Measurements from ENCODE around the gene CCDC93.

CCDC93 gene

GRCh38 chr2:117994729-117995128 lies 19.1 kb downstream of the CCDC93 start:
- in situ Hi-C loops (cut with MboI; ENCODE audit: low sequenced_read_pairs), result no loop called here

DNA sequence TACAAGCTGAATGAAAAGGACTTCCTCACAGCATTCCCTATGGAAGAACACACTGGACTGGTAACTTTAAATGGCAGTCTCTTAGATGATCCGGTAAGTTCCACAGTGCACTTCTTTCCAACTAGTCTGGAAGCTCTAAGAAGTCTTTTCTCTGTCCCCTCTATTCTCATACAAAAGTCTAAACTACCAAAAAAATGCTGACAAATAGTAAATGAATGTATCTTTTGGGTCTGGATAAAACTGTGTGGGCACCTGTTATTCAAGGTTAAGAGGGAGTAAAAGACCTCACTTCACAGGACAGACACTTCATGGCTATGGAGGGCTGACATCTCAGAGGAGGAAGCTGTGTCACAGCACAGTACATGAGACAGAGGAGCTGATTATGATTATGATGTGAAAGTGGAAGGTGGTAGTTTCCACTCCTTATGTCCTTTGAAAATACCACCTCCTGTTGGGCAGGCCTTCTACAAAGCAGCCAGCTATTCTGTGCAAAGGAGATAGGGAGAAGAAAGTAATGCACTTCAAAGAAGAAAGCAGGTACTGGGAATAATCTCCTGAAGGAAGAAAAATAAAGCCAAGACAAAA lies 23.9 kb downstream of the CCDC93 start:
- in situ Hi-C loops (cut with MboI; ENCODE audit: low sequenced_read_pairs), result no loop called here

DNA sequence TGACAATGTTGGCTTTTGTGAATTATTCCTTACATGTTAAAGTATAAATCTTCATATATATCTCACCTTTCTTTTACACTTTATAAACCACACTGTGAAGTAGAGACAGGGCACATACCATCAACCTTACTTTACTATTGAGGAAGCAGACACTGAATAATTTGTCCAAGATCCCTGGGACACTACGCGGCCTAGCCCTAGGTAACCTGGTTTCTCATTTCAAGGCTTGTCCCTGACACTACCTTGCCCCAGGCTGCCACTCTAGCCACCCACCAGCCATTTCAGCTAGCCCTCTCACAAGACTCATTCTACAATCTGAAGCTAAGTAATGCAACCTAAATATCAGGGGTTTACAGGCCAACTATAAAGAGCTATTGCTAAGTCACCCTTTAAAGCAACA lies 26.7 kb downstream of the CCDC93 start:
- in situ Hi-C loops (cut with MboI; ENCODE audit: low sequenced_read_pairs), result no loop called here

DNA sequence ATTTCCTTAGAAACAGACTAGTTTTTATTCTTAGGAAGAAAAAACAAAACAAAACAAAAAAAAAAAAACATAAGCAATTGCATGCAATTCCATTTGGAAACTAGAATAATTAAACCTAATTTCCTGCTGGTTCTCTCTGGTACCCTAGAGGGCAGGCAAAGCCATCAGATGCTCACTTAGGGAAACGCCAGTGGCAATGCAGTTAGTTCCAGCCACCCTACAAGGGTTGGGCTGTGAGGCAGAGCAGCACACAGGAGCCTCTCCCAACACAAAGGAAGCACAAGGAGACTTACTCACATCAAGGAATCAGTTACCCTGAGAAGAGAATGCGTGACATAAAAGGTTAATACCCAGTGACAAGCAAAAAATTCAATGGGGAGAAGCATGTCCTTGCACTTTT lies 28.8 kb downstream of the CCDC93 start:
- in situ Hi-C loops (cut with MboI; ENCODE audit: low sequenced_read_pairs), result no loop called here

- in situ Hi-C loops (cut with MboI; ENCODE audit: low sequenced_read_pairs), result no loop called here
Observed at GRCh38 chr2:117984208-117984607, 29.7 kb downstream of the CCDC93 start.

- in situ Hi-C loops (cut with MboI; ENCODE audit: low sequenced_read_pairs), result no loop called here
Observed at GRCh38 chr2:117983040-117983439, 30.8 kb downstream of the CCDC93 start.

DNA sequence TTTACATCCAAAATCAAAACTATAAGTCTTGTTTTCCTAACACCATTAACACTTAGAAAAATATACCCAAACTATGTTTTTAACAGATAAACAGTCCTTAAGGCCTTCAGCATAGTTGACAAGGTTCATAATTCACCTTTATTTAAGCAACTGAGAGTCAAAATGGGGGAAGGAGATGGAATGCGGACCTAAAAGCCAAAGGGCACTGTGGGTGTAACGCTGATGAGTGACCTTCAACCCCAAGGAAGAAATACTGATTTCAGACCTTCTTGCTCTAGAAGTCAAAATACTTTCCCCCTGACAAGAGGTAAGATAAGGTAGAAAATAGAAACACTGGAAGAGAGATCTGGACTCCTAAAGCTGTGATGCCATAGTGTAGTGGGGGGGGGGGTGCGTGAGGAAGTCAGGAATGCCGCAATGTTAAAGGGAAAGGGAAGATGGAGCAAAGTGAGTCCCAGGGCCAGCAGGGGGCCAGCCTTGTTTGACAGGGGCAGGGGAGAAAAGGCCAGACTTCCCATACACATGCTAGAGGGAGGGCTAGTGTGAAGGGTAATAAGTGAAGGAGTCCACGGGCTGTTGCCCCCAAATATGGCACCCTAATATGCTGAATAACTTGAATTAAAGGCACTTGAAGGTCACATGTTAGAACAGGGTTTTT lies 31.4 kb downstream of the CCDC93 start:
- in situ Hi-C loops (cut with MboI; ENCODE audit: low sequenced_read_pairs), result no loop called here

DNA sequence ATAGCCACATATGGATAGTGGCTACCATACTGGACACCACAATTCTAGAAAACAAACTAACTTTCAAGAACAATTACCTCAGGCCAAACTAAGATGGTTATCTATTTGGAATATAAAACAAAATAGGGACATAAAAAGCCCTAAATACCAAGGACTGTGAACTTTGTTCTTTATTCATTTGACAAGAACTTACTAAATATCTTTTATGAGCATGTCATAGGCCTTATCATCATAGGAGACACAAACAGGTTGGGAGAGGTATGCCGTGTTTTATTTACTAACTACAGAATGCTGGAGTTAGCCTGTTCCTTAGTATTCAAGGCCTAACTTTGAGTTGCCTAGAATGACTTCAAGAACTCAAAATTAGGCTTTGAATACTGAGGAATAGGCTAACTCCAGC lies 32.1 kb downstream of the CCDC93 start:
- in situ Hi-C loops (cut with MboI; ENCODE audit: low sequenced_read_pairs), result no loop called here

DNA sequence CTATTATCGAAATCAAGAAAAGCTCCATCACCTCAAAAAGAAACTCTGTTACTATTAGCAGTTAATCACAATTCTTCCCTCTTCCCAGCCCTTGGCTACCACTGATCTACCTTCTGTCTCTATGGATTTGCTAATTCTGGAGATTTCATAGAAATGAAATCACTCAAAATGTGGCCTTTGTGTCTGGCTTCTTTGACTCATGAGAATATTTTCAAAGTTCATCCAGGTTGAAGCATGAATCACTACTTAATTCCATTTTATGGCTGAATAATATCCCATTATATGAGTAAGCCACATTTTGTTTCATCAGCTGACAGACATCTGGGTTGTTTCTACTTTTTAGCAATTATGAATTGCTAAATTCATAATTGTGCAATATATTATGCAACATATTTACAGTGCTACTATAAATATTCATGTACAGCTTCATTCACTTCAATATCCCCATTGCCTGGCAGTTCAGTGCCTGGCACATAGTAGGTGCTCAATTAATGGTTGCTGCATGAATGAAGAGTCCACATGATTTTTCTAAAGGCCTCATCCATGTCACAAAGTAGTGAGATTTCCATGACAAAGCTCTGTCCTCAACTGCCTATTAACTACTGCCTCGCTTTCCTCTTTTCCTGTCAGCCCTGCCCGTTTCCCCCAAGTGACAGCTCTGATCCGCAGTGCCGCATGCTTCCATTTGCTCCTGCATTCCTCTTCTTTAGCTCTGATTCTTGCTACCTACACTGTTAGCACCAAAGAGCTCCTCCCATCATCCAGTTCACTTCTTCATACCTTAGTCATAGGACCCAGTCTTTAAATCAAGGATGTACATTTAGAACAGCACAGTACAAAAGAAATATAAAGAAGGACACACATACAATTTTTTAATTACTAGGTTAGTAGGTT lies 32.8 kb downstream of the CCDC93 start:
- in situ Hi-C loops (cut with MboI; ENCODE audit: low sequenced_read_pairs), result no loop called here

GRCh38 chr2:117979911-117980701 lies 33.8 kb downstream of the CCDC93 start:
- in situ Hi-C loops (cut with MboI; ENCODE audit: low sequenced_read_pairs), result no loop called here

- in situ Hi-C loops (cut with MboI; ENCODE audit: low sequenced_read_pairs), result no loop called here
Observed at GRCh38 chr2:117977696-117978095, 36.2 kb downstream of the CCDC93 start.

GRCh38 chr2:117976581-117976980 lies 37.3 kb downstream of the CCDC93 start:
- in situ Hi-C loops (cut with MboI; ENCODE audit: low sequenced_read_pairs), result no loop called here

DNA sequence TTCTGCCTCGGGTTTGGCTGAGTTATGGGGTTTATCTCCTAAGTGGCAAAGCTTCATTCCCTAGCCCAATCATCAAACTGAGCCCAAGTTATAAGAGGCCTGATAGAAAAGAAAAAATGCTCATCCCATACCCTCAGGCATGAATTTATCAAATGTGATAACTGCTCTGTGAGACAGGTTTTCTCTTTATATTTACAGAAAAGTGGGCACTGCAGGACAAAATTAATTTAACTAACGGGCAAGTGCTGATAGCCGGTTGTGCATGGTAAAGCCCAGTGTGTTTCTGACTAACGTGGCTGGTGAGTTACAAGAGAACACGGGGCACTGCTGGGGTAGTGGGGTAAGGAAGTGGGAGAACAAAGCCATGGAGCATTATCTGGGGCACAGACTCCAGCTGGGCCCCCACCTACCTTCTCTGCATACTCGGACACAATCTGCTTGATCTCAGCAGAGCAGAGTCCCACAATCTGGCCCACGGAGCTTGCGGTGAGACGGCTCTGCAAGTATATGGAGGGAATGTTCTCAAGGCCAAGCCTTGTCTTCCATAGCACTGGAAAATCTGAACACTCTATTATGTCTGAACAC lies 40.3 kb downstream of the CCDC93 start:
- in situ Hi-C loops (cut with MboI; ENCODE audit: low sequenced_read_pairs), result no loop called here

DNA sequence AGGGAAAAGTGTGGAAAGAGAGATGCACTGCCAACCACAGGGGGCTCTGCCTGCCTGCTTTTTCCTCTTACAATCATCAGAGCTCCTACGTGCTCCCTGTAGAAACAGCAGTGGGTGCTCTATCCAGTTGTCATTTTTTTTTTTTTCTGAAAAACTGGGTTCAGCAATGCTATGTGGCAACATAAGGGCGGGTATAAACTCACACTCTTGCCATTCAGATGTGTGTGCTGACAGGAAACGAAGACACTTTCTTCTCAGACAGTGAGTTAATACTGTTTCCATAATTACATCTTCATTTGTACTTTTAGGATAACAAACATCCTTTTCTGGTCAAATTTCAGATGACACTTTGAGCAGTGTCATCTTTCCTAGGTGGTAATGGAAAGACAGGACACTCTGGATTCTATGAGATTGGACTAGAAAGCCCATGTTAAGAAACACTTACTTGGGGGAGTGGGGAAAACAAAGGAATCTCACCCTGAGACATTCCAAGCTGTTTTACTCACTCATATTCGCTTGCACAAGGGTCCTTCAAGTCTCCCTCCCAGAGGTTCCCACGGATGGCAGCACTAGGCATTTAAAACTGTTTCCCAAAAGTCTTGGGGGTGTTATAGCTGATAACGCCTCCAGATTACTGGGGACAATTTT lies 41.3 kb downstream of the CCDC93 start:
- in situ Hi-C loops (cut with MboI; ENCODE audit: low sequenced_read_pairs), result no loop called here

GRCh38 chr2:117968722-117969121 lies 45.1 kb downstream of the CCDC93 start:
- in situ Hi-C loops (cut with MboI; ENCODE audit: low sequenced_read_pairs), result no loop called here

DNA sequence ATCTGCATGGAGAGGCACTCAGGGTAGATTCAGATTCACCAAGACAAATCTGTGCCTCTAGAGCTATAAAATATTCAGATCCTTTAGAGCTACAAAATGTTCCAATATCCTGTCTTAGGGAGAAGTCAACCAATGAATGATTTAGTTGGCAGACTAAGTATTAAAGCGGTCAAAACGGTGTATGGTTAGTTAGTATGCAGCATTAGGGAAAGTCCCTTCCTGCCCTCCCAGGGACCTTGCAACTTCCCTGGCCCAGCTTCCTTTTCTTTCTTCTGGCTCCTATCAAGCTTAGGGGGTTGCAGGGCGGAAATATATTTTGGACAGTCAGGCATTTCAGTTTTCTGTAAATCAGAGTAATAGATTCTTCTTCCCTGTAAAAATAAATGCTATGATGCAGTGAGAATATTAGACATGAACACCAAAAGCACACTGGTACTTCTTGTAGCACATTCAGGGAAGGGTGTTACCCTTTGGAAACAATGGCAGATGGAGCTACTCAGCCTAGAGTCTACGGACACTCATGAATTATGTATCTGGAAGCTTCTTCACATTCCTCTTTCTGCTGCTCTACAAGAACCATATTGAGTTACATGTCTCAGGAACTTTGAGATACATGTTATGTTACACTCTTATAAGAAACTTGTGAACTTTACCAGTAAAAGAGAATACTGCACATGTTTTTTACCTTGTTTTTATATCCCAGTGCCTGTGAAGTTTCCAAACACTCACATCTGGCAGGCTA lies 45.7 kb downstream of the CCDC93 start:
- in situ Hi-C loops (cut with MboI; ENCODE audit: low sequenced_read_pairs), result no loop called here

- in situ Hi-C loops (cut with MboI; ENCODE audit: low sequenced_read_pairs), result no loop called here
Observed at GRCh38 chr2:117963446-117963845, 50.4 kb downstream of the CCDC93 start.

DNA sequence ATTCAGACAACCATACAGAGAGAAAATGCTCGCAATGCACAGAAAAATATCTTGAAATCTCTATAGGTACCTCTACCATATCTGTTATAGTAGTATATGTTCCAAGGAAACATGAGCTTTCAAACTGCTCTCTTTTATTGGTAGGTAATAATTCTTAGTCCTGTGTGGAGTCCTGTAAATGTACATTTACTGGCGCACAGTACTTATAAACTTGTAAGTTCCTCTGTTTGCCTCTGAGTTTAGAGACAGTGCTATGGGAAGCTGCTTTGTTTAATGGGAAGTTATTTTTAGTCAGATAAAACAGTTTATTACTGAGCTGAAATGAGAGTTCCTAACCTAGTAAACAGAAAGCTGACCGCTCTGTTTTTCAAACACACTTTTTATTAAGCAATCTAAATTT lies 52.7 kb downstream of the CCDC93 start:
- in situ Hi-C loops (cut with MboI; ENCODE audit: low sequenced_read_pairs), result no loop called here

DNA sequence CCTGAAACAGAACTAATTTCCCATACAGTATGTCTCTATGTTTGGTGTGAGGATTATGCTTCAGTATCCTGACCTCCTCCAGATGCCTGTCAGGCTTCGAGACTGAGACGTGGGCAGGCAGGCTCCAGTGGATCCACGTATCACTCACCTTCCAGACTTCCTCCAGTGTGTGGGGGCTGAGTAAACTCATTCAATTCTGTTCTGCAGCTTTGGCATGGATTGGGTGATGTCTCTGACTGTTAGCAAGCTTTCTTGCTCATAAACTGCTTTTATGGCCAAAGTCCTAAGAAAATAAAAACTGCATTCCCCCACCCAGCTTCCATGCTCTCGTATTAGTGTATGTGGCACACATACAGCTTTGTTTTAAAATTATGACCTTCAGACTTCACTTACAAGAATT lies 53.6 kb downstream of the CCDC93 start:
- in situ Hi-C loops (cut with MboI; ENCODE audit: low sequenced_read_pairs), result no loop called here

- in situ Hi-C loops (cut with MboI; ENCODE audit: low sequenced_read_pairs), result no loop called here
Observed at GRCh38 chr2:117958186-117958585, 55.7 kb downstream of the CCDC93 start.

Data from hTERT RPE-1 (cell line).